CD4-positive, CD25-positive, alpha-beta regulatory T cell (primary cell): ENCODE results near the gene MRPS30. TPM values are rescaled to one million over a fixed set of nuclear protein-coding genes. Genes with fewer than 3 reads are reported as not detected.
"Not testable (repeated sequence)": the region's sequence is repeated elsewhere in the genome, so short reads cannot be mapped to it uniquely, and the experiment has no call there.

ENCODE experiments used
- ATAC-seq, 2 donors: fragments of 150-1000 bp; cut with Tn5 transposase; one replicate each; pipeline ENCODE4 v1.10.0; 2021; ENCODE audit warnings: low read depth in 2 of 2, moderate number of reproducible peaks in 2 of 2, moderate library complexity in 1 of 2
- DNase-seq, 3 donors: peaks; one replicate each; pipeline versions ENCODE4 v3.0.0 to v3.0.0-alpha.2; 2012 to 2022; ENCODE audit warnings: mixed read lengths in 1 of 3
- H3K27ac ChIP-seq: one replicate; pipeline ENCODE4 v1.7.0; 2013; ENCODE audit warnings: mild to moderate bottlenecking, low read length; ENCODE audit not compliant: insufficient read depth, poor library complexity, severe bottlenecking
- H3K27me3 ChIP-seq: one replicate; pipeline ENCODE4 v1.7.0; 2013; ENCODE audit warnings: low read length; ENCODE audit not compliant: control insufficient read depth, insufficient read depth
- H3K36me3 ChIP-seq: one replicate; pipeline ENCODE4 v1.7.0; 2013; ENCODE audit warnings: mild to moderate bottlenecking, low read length, moderate library complexity; ENCODE audit not compliant: control insufficient read depth, insufficient read depth
- H3K4me1 ChIP-seq: 2 replicates; pipeline ENCODE4 v1.7.0; 2013; ENCODE audit warnings: mild to moderate bottlenecking, low read length; ENCODE audit not compliant: insufficient read depth, control insufficient read depth, poor library complexity, severe bottlenecking
- H3K4me3 ChIP-seq: one replicate; pipeline ENCODE4 v1.7.0; 2013; ENCODE audit warnings: low read depth, mild to moderate bottlenecking, low read length, moderate library complexity
- H3K9me3 ChIP-seq, 2 experiments: 1 replicate in 1 of 2; 2 replicates in 1 of 2; pipeline ENCODE4 v1.7.0; 2013; ENCODE audit warnings: low read length in 2 of 2, mild to moderate bottlenecking in 1 of 2, moderate library complexity in 1 of 2; ENCODE audit not compliant: control insufficient read depth in 2 of 2
- H3K27ac Mint-ChIP-seq, 3 donors: one replicate each; pipeline ENCODE4 v1.8.0; 2020 to 2022; ENCODE audit warnings: mild to moderate bottlenecking in 3 of 3, mixed read lengths in 3 of 3, moderate library complexity in 2 of 3
- H3K27me3 Mint-ChIP-seq: one replicate; pipeline ENCODE4 v1.8.0; 2022; ENCODE audit warnings: mild to moderate bottlenecking, mixed read lengths
- H3K36me3 Mint-ChIP-seq: one replicate; pipeline ENCODE4 v1.8.0; 2020; ENCODE audit warnings: mixed read lengths
- H3K4me1 Mint-ChIP-seq, 4 donors: one replicate each; pipeline ENCODE4 v1.8.0; 2020 to 2022; ENCODE audit warnings: mixed read lengths in 4 of 4, mild to moderate bottlenecking in 1 of 4
- H3K4me3 Mint-ChIP-seq, 4 donors: one replicate each; pipeline ENCODE4 v1.8.0; 2020 to 2022; ENCODE audit warnings: mild to moderate bottlenecking in 4 of 4, mixed read lengths in 4 of 4, moderate library complexity in 3 of 4
- H3K9me3 Mint-ChIP-seq, 7 donors: one replicate each; pipeline ENCODE4 v1.8.0; 2020 to 2022; ENCODE audit warnings: mixed read lengths in 7 of 7, mild to moderate bottlenecking in 3 of 7, moderate library complexity in 2 of 7
- polyA plus RNA-seq, 4 donors: library from polyadenylated mRNA; unstranded; fragments of 300-500 nt; fragmentation: Illumina TruSeq; gene quantifications; one replicate each; pipeline ENCODE4 v1.2.3, GENCODE V29; 2021
- total RNA-seq: library from RNA; stranded (reverse); gene quantifications from one replicate; pipeline ENCODE4 v1.2.3, GENCODE V29; 2022

MRPS30 gene
- total and polyA plus RNA-seq, 5 donors from 2014 or later, result 42.5 to 75.4 (median 71.3) TPM

DNA sequence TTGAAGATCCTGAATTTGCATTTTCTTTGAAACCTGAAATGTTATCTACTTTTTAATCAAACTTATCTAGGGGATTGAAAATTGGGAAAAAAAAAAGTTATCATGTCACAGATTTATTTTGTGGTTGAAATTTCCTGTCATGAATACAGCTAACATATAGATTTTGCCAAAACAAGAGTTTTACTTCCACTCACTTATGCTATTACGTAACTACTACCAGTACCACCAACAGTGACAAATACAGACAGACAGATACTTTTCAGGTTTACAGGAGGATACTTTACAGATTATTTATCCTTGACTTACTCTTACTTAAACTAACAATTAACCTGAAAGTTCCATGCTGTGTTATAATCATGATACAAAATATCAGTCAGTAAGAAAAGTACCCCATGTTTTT, 6.8 kb upstream of the MRPS30 start:
- no peaks in the 10 kb centered on the region for H3K36me3 ChIP-seq
- Mint-ChIP-seq H3K4me1 (peaks cover 0 to 5% (median 3%) of the 10 kb centered on the region in 4 donors), H3K27ac (no peak overlapping the region), H3K9me3 (peaks cover 0 to 3% (median 0%) of the 10 kb centered on the region in 7 donors), H3K4me3 (no peak overlapping the region), H3K36me3 (no peaks in the 10 kb centered on the region), H3K27me3 (peaks cover 16% of the 10 kb centered on the region)
- DNase-seq (no peak), ATAC-seq (no peak)
- H3K4me1 ChIP-seq, result no peaks in the 10 kb centered on the region
- H3K27me3 ChIP-seq, result peaks cover 3% of the 10 kb centered on the region
- H3K27ac ChIP-seq, result no peak overlapping the region
- no peaks in the 10 kb centered on the region for H3K9me3 ChIP-seq
- H3K4me3 ChIP-seq, result no peak overlapping the region

DNA sequence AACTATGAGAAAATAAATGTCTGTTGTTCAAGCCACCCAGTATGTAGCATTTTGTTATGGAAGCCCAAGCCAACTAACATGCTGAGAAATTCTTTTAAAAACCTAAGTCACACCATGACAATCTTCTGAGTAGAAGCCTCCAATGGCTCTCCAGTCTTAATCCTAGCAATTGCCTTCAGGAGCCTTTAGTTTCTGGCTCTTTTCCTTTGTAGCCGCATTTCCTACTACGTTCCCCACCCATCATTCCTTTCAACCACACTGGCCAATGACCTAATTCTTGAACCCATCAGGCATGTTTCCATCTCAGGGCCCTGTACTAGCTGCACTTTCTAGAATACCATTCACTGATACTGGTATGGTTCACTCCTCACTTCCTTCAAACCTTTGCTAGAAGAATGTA, 2.1 kb upstream of the MRPS30 start:
- DNase-seq (no peak), ATAC-seq (no peak)
- Histone ChIP-seq H3K9me3 (no peaks in the 10 kb centered on the region), H3K27me3 (peaks cover 3% of the 10 kb centered on the region), H3K4me1 (peaks cover 25% of the 10 kb centered on the region), H3K27ac (no peak overlapping the region), H3K36me3 (peaks cover 8% of the 10 kb centered on the region), H3K4me3 (no peak overlapping the region)
- no peaks in the 10 kb centered on the region for H3K9me3 Mint-ChIP-seq
- peaks cover 14 to 32% (median 22%) of the 10 kb centered on the region in 4 donors for H3K4me1 Mint-ChIP-seq
- no peak overlapping the region for H3K27ac Mint-ChIP-seq
- H3K4me3 Mint-ChIP-seq, result no peak overlapping the region
- peaks cover 8% of the 10 kb centered on the region for H3K36me3 Mint-ChIP-seq
- peaks cover 13% of the 10 kb centered on the region for H3K27me3 Mint-ChIP-seq

GRCh38 chr5:44807269-44807668, 1.5 kb upstream of the MRPS30 start:
- no peak overlapping the region for H3K4me3 ChIP-seq
- peaks cover 14 to 36% (median 26%) of the 10 kb centered on the region in 4 donors for H3K4me1 Mint-ChIP-seq
- H3K27me3 ChIP-seq, result peaks cover 3% of the 10 kb centered on the region
- no peaks in the 10 kb centered on the region for H3K9me3 ChIP-seq
- H3K36me3 Mint-ChIP-seq, result peaks cover 11% of the 10 kb centered on the region
- H3K9me3 Mint-ChIP-seq, result no peaks in the 10 kb centered on the region
- DNase-seq (no peak), ATAC-seq (no peak)
- peaks cover 13% of the 10 kb centered on the region for H3K27me3 Mint-ChIP-seq
- peaks cover 28% of the 10 kb centered on the region for H3K4me1 ChIP-seq
- H3K27ac ChIP-seq, result no peak overlapping the region
- H3K4me3 Mint-ChIP-seq, result peak overlapping the region in 1 of 4 donors; percentile 45
- H3K36me3 ChIP-seq, result peaks cover 14% of the 10 kb centered on the region
- peak overlapping the region in 2 of 3 donors; percentile 16 to 66 for H3K27ac Mint-ChIP-seq

- Histone ChIP-seq H3K4me3 (peak overlapping the region; percentile 81), H3K9me3 (no peaks in the 10 kb centered on the region), H3K27ac (peak overlapping the region; percentile 90), H3K27me3 (no peaks in the 10 kb centered on the region), H3K36me3 (peaks cover 31% of the 10 kb centered on the region), H3K4me1 (peaks cover 28% of the 10 kb centered on the region)
- ATAC-seq (peak; percentile 23 to 26), DNase-seq (peak; percentile 22 to 76 (median 61))
- peaks cover 17% of the 10 kb centered on the region for H3K36me3 Mint-ChIP-seq
- H3K4me1 Mint-ChIP-seq, result peaks cover 14 to 47% (median 33%) of the 10 kb centered on the region in 4 donors
- peak overlapping the region; percentile 91 to 96 (median 94) for H3K4me3 Mint-ChIP-seq
- peak overlapping the region; percentile 93 to 98 (median 97) for H3K27ac Mint-ChIP-seq
- no peaks in the 10 kb centered on the region for H3K9me3 Mint-ChIP-seq
- H3K27me3 Mint-ChIP-seq, result peaks cover 13% of the 10 kb centered on the region
Measured at GRCh38 chr5:44809215-44809955, 638 bp downstream of the MRPS30 start.

DNA sequence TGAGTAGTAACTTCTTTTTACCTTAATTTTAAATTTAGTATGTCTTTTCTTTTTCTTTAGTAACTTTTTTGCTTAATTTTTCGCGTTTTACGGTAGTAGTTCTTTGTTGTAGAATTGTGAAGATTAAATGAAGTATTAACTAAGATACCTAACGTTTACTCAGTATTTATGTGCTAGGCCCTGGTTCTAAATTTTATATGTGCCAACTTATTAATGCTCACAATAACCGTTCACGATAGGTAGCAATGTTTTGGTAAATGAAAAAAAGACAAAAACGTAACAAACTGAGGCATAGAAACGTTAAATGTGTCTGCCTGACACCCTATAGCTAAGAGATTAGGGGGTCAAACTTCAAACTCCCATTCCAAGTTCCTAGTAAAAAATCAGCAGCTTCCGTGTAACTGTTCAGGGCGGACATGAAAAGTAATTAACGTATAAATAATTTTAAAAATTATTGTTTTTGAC, 1.2 kb downstream of the MRPS30 start:
- Histone ChIP-seq H3K4me1 (peaks cover 28% of the 10 kb centered on the region), H3K27me3 (no peaks in the 10 kb centered on the region), H3K36me3 (peaks cover 37% of the 10 kb centered on the region), H3K27ac (peak overlapping the region; percentile 90), H3K9me3 (no peaks in the 10 kb centered on the region), H3K4me3 (peak overlapping the region; percentile 81)
- Mint-ChIP-seq H3K4me1 (peaks cover 14 to 49% (median 34%) of the 10 kb centered on the region in 4 donors), H3K36me3 (peaks cover 23% of the 10 kb centered on the region), H3K27ac (peak overlapping the region; percentile 93 to 98 (median 97)), H3K4me3 (peak overlapping the region; percentile 91 to 96 (median 94)), H3K9me3 (no peaks in the 10 kb centered on the region), H3K27me3 (peaks cover 13% of the 10 kb centered on the region)
- no peak for ATAC-seq
- no peak for DNase-seq

DNA sequence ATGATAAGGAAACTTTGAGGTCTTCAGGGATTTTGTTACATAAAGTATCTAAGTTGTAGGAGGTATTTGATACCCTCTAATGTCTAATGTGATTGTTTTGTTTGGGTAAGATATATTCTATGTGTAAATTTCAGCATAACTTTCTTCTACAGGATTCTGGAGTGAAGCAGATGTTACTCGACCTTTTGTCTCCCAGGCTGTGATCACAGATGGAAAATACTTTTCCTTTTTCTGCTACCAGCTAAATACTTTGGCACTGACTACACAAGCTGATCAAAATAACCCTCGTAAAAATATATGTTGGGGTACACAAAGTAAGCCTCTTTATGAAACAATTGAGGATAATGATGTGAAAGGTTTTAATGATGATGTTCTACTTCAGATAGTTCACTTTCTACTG, 6.0 kb downstream of the MRPS30 start:
- no peaks in the 10 kb centered on the region for H3K27me3 ChIP-seq
- H3K4me3 ChIP-seq, result no peak overlapping the region
- Mint-ChIP-seq H3K4me3 (no peak overlapping the region), H3K27ac (no peak overlapping the region), H3K4me1 (peaks cover 15 to 36% (median 30%) of the 10 kb centered on the region in 4 donors), H3K27me3 (no peaks in the 10 kb centered on the region), H3K9me3 (no peaks in the 10 kb centered on the region), H3K36me3 (peaks cover 35% of the 10 kb centered on the region)
- no peak overlapping the region for H3K27ac ChIP-seq
- ATAC-seq, result no peak
- H3K9me3 ChIP-seq, result no peaks in the 10 kb centered on the region
- peaks cover 19% of the 10 kb centered on the region for H3K4me1 ChIP-seq
- H3K36me3 ChIP-seq, result peaks cover 75% of the 10 kb centered on the region
- no peak for DNase-seq

GRCh38 chr5:44821164-44821563, 12.4 kb downstream of the MRPS30 start:
- Mint-ChIP-seq H3K4me3 (no peak overlapping the region), H3K27ac (peak overlapping the region in 1 of 3 donors; percentile 79), H3K36me3 (peaks cover 28% of the 10 kb centered on the region), H3K9me3 (no peaks in the 10 kb centered on the region), H3K27me3 (no peaks in the 10 kb centered on the region), H3K4me1 (peaks cover 3 to 27% (median 8%) of the 10 kb centered on the region in 4 donors)
- Histone ChIP-seq H3K27me3 (no peaks in the 10 kb centered on the region), H3K27ac (no peak overlapping the region), H3K4me3 (no peak overlapping the region), H3K9me3 (no peaks in the 10 kb centered on the region), H3K4me1 (no peaks in the 10 kb centered on the region), H3K36me3 (peaks cover 35% of the 10 kb centered on the region)
- ATAC-seq (no peak), DNase-seq (no peak)

GRCh38 chr5:44824662-44825061, 15.9 kb downstream of the MRPS30 start:
- not testable (repeated sequence) for ATAC-seq, H3K36me3 ChIP-seq, DNase-seq, H3K9me3 ChIP-seq, H3K4me1 ChIP-seq, H3K9me3 Mint-ChIP-seq, H3K4me3 ChIP-seq, H3K27me3 ChIP-seq, H3K4me3 Mint-ChIP-seq, H3K27ac ChIP-seq, H3K27ac Mint-ChIP-seq, H3K27me3 Mint-ChIP-seq
- Mint-ChIP-seq H3K4me1 (peaks cover 6 to 22% (median 19%) of the 10 kb centered on the region in 4 donors), H3K36me3 (peaks cover 25% of the 10 kb centered on the region)
